Activated CD8-positive, alpha-beta memory T cell treated with anti-CD3 and anti-CD28 coated beads, Interleukin-2, amount 50 U/mL, for 4 hours (primary cell): Measurements from ENCODE around the gene ETDC.

ENCODE experiments used
- DNase-seq: peaks from one replicate; pipeline ENCODE4 v3.0.0-alpha.2; 2020

ETDC gene

DNA sequence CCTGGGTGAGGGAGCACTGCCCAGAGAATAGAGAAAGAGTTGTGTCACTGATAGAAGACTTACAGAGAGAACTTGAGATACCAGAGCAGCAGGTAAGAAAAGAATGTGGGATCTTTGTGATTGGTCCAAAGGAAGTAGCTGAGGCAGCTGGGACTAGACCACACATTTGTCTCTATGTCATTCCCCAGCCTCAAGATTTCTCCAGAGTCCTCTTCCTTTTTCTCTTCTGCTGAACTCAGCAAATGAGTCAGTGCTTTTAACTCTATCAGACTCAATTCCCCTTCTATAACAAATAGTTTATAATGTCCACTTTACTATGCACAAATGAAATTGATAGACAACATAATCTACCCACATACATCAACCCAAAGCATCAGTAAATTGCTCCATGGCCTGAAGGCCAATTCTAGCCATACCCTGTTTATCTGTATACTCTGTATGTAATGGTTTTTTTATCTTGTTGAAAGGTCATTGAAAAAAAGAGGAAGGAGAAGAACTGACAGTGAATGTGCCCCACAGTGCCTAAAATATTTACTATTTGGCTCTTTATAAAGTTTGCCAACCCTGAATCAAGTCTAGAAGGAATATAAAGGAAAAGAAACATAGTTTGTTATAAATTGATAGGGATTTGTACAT, 38.2 kb downstream of the ETDC start:
- DNase-seq, result no peak

DNA sequence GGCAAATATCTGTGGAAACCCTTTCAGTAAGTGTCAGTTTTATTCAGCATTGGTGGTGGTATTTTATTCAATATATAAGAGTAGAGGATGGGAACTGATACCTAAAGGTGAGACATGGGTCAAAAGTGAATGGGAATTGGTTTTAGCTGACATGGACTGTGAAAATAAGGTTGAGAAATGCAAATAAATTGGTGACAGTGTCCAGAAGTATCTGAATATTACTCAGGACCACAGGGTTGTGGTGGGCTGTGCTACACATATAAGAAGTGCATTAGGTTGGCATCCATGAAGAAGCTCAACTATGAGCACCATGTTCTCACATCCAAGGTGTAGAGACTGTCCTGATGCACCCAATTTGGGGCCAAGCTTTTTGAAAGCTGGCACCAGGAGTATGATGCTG, 45.0 kb downstream of the ETDC start:
- no peak for DNase-seq
